Measurements from ENCODE around the gene RBP2.

DNA sequence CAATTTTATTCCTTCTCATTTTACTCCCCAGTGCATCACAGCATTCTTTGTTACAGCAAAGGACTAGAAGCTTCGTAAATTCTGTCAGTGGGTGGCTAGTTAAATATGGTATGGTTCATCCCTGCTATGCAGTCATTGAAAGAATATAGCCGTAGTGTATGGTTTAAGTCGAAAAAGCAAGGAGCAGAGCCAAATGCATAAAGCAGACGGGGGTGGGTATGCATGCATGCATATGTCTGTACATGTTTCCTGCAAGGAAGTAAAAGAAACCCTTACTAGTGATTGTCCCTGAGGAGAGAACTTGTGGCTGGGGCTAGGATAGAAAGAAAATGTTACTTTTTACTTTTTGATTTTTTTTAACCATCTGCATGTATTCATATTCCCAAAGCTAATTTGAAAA is 19.9 kb downstream of the RBP2 start:
- no peak for TF ChIP-seq CTCF (IDR thresholded peaks at IDR 0.05; ENCODE audit: insufficient read depth, low read depth, low read length)
- no peak for TF ChIP-seq EZH2 (IDR thresholded peaks at IDR 0.05; ENCODE audit: insufficient read depth, low read length)
